ENCODE results near the gene MYT1.

DNA sequence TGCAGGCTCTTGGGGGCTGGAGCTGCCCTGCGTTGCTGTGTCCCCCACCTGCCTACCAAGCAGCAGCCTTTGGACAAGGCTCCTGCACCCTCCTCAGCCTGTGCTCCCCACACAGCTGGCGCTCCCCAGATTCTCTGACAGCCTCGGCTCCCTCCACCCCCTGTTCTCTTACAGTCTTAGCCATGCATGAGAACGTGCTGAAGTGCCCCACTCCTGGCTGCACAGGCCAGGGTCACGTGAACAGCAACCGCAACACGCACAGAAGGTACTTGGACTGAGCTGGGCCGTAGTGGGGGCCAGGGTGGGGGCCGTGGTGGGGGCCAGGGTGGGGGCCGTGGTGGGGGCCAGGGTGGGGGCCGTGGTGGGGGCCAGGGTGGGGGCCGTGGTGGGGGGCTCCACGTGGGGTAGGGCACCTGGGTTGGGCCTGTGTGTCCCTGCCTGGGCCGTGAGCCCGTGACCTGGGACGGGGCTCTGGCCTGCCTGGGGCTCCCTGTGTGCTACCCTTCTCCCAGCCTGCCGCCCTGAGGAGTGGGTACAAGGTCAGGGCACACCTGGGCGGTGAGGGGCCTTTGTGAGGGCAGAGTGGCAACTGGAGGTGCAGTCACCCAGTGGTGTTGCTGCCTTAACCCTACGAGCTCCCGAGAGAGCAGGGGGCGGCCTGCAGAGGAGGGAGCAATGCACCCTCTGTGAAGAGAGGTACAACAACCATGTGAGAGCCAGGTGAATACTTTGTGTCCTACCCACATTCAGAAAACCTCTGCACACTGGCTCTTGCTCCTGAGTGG lies 47.8 kb downstream of the MYT1 start:
- TF ChIP-seq CTCF (IDR thresholded peaks at IDR 0.05) (no peak), ZFX (IDR thresholded peaks at IDR 0.05; ENCODE audit: borderline replicate concordance) (no peak)

All from 22Rv1 (cell line).